Natural killer cell treated with Interleukin-12 subunit alpha and Interleukin-12 subunit beta and Interleukin-15 and Interleukin-18, amount 100 ng/mL, for 72 hours (primary cell): ENCODE data around the gene MS4A14. TPM values are rescaled to one million over a fixed set of nuclear protein-coding genes. Genes with fewer than 3 reads are reported as not detected.
"Not testable (repeated sequence)": the region's sequence is repeated elsewhere in the genome, so short reads cannot be mapped to it uniquely, and the experiment has no call there.

Experiments
- ATAC-seq, 2 donors: fragments of 150-1000 bp; cut with Tn5 transposase in 1 of 2; sonication (Bioruptor Pico), chemical (Tn5 transposase) in 1 of 2; 2 replicates each; pipeline ENCODE4 v1.10.0; 2021
- DNase-seq: peaks from one replicate; pipeline ENCODE4 v3.0.0; 2022; ENCODE audit warnings: low spot score
- H3K27ac Mint-ChIP-seq, 2 donors: 1 replicate in 1 of 2; 2 replicates in 1 of 2; pipeline ENCODE4 v1.8.0; 2022; ENCODE audit warnings: mixed read lengths in 2 of 2, mild to moderate bottlenecking in 1 of 2, moderate library complexity in 1 of 2
- H3K27me3 Mint-ChIP-seq, 2 donors: 1 replicate in 1 of 2; 2 replicates in 1 of 2; pipeline ENCODE4 v1.8.0; 2022; ENCODE audit warnings: mixed read lengths in 2 of 2
- H3K36me3 Mint-ChIP-seq: one replicate; pipeline ENCODE4 v1.8.0; 2022; ENCODE audit warnings: mixed read lengths
- H3K4me1 Mint-ChIP-seq, 2 donors: 1 replicate in 1 of 2; 2 replicates in 1 of 2; pipeline ENCODE4 v1.8.0; 2022; ENCODE audit warnings: low read depth in 2 of 2, mixed read lengths in 2 of 2, mild to moderate bottlenecking in 1 of 2
- H3K4me3 Mint-ChIP-seq: one replicate; pipeline ENCODE4 v1.8.0; 2022; ENCODE audit warnings: mixed read lengths
- H3K9me3 Mint-ChIP-seq: 2 replicates; pipeline ENCODE4 v1.8.0; 2022; ENCODE audit warnings: mixed read lengths
- total RNA-seq, 2 donors: library from RNA; stranded (reverse); gene quantifications; one replicate each; pipeline ENCODE4 v1.2.3, GENCODE V29; 2022

The MS4A14 gene
- total RNA-seq = under 1 TPM; 0.11 to 0.14 TPM

- Mint-ChIP-seq H3K9me3 (no peaks in the 10 kb centered on the region), H3K4me1 (peaks cover 0 to 3% of the 10 kb centered on the region in 2 donors), H3K27ac (peak within 1 kb of the TSS in 1 of 2 donors; percentile 65), H3K36me3 (no peaks in the 10 kb centered on the region), H3K27me3 (peaks cover 2 to 15% of the 10 kb centered on the region in 2 donors), H3K4me3 (no peak within 1 kb of the TSS)
- ATAC-seq (no peak), DNase-seq (no peak)
Observed at GRCh38 chr11:60396382-60396781, at the start of gene MS4A14. MS4A14 (plus strand) TSS chr11:60396459; CDS start chr11:60396579, 120 bp downstream.

- H3K9me3 Mint-ChIP-seq = no peaks in the 10 kb centered on the region
- no peak overlapping the region for H3K27ac Mint-ChIP-seq
- DNase-seq (no peak), ATAC-seq (no peak)
- peaks cover 17 to 32% of the 10 kb centered on the region in 2 donors for H3K27me3 Mint-ChIP-seq
- no peaks in the 10 kb centered on the region for H3K4me1 Mint-ChIP-seq
- H3K36me3 Mint-ChIP-seq = no peaks in the 10 kb centered on the region
- no peak overlapping the region for H3K4me3 Mint-ChIP-seq
Observed at GRCh38 chr11:60347084-60347797, 49.0 kb upstream of the MS4A14 start.

GRCh38 chr11:60348116-60348515 lies 48.1 kb upstream of the MS4A14 start:
- Mint-ChIP-seq H3K9me3 (no peaks in the 10 kb centered on the region), H3K36me3 (no peaks in the 10 kb centered on the region), H3K27ac (no peak overlapping the region), H3K4me1 (no peaks in the 10 kb centered on the region), H3K27me3 (peaks cover 17 to 34% of the 10 kb centered on the region in 2 donors), H3K4me3 (no peak overlapping the region)
- DNase-seq (no peak), ATAC-seq (no peak)

- Mint-ChIP-seq H3K36me3 (no peaks in the 10 kb centered on the region), H3K4me3 (no peak overlapping the region), H3K9me3 (no peaks in the 10 kb centered on the region), H3K27ac (no peak overlapping the region), H3K4me1 (no peaks in the 10 kb centered on the region), H3K27me3 (peaks cover 16 to 41% of the 10 kb centered on the region in 2 donors)
- ATAC-seq (no peak), DNase-seq (no peak)
Observed at GRCh38 chr11:60349990-60350389, 46.3 kb upstream of the MS4A14 start.

- Mint-ChIP-seq H3K36me3 (no peaks in the 10 kb centered on the region), H3K27ac (no peak overlapping the region), H3K27me3 (peaks cover 10 to 27% of the 10 kb centered on the region in 2 donors), H3K4me3 (no peak overlapping the region), H3K4me1 (no peaks in the 10 kb centered on the region), H3K9me3 (no peaks in the 10 kb centered on the region)
- DNase-seq (no peak), ATAC-seq (no peak)
Observed at GRCh38 chr11:60357771-60358170, 38.5 kb upstream of the MS4A14 start.

GRCh38 chr11:60360621-60361020 lies 35.6 kb upstream of the MS4A14 start:
- Mint-ChIP-seq H3K36me3 (no peaks in the 10 kb centered on the region), H3K9me3 (no peaks in the 10 kb centered on the region), H3K27me3 (peaks cover 20 to 33% of the 10 kb centered on the region in 2 donors), H3K27ac (no peak overlapping the region), H3K4me3 (no peak overlapping the region), H3K4me1 (peaks cover 18 to 20% of the 10 kb centered on the region in 2 donors)
- ATAC-seq (no peak), DNase-seq (no peak)

GRCh38 chr11:60362241-60362640 lies 34.0 kb upstream of the MS4A14 start:
- Mint-ChIP-seq H3K27me3 (peaks cover 20 to 32% of the 10 kb centered on the region in 2 donors), H3K4me3 (no peak overlapping the region), H3K4me1 (peaks cover 18 to 20% of the 10 kb centered on the region in 2 donors), H3K27ac (no peak overlapping the region), H3K9me3 (no peaks in the 10 kb centered on the region), H3K36me3 (no peaks in the 10 kb centered on the region)
- DNase-seq (no peak), ATAC-seq (no peak)

- Mint-ChIP-seq H3K9me3 (no peaks in the 10 kb centered on the region), H3K27ac (peak overlapping the region; percentile 21 to 68), H3K4me3 (peak overlapping the region; percentile 54), H3K4me1 (peaks cover 18 to 27% of the 10 kb centered on the region in 2 donors), H3K27me3 (peaks cover 20 to 26% of the 10 kb centered on the region in 2 donors), H3K36me3 (peaks cover under 1% of the 10 kb centered on the region)
- DNase-seq = peak; percentile 75
- ATAC-seq = peak; percentile 52 to 56
Observed at GRCh38 chr11:60363542-60364470, 32.5 kb upstream of the MS4A14 start.

- DNase-seq, H3K9me3 Mint-ChIP-seq, H3K36me3 Mint-ChIP-seq, ATAC-seq, H3K4me3 Mint-ChIP-seq: not testable (repeated sequence)
- Mint-ChIP-seq H3K27me3 (peaks cover 23 to 46% of the 10 kb centered on the region in 2 donors), H3K4me1 (peaks cover 20 to 27% of the 10 kb centered on the region in 2 donors), H3K27ac (peak overlapping the region in 1 of 2 donors; percentile 78)
Observed at GRCh38 chr11:60366262-60366904, 29.9 kb upstream of the MS4A14 start.

GRCh38 chr11:60367009-60367408 lies 29.2 kb upstream of the MS4A14 start:
- H3K27me3 Mint-ChIP-seq = peaks cover 20 to 52% of the 10 kb centered on the region in 2 donors
- peaks cover 4% of the 10 kb centered on the region for H3K36me3 Mint-ChIP-seq
- H3K27ac Mint-ChIP-seq = peak overlapping the region; percentile 29 to 78
- no peaks in the 10 kb centered on the region for H3K9me3 Mint-ChIP-seq
- ATAC-seq (peak; percentile 74 to 84), DNase-seq (no peak)
- H3K4me3 Mint-ChIP-seq = peak overlapping the region; percentile 39
- H3K4me1 Mint-ChIP-seq = peaks cover 20 to 27% of the 10 kb centered on the region in 2 donors

GRCh38 chr11:60367896-60368295 lies 28.4 kb upstream of the MS4A14 start:
- DNase-seq (no peak), ATAC-seq (no peak)
- Mint-ChIP-seq H3K4me1 (peaks cover 20 to 27% of the 10 kb centered on the region in 2 donors), H3K27me3 (peaks cover 20 to 53% of the 10 kb centered on the region in 2 donors), H3K4me3 (no peak overlapping the region), H3K36me3 (peaks cover 4% of the 10 kb centered on the region), H3K27ac (peak overlapping the region; percentile 29 to 78), H3K9me3 (no peaks in the 10 kb centered on the region)

- peaks cover 4% of the 10 kb centered on the region for H3K36me3 Mint-ChIP-seq
- H3K9me3 Mint-ChIP-seq = no peaks in the 10 kb centered on the region
- H3K27ac Mint-ChIP-seq = peak overlapping the region in 1 of 2 donors; percentile 58
- no peak overlapping the region for H3K4me3 Mint-ChIP-seq
- DNase-seq (no peak), ATAC-seq (no peak)
- H3K4me1 Mint-ChIP-seq = peaks cover 2 to 7% of the 10 kb centered on the region in 2 donors
- peaks cover 7 to 39% of the 10 kb centered on the region in 2 donors for H3K27me3 Mint-ChIP-seq
Observed at GRCh38 chr11:60370252-60370810, 25.9 kb upstream of the MS4A14 start.

- no peak for DNase-seq
- Mint-ChIP-seq H3K27me3 (peaks cover 7 to 39% of the 10 kb centered on the region in 2 donors), H3K9me3 (no peaks in the 10 kb centered on the region), H3K4me3 (no peak overlapping the region), H3K4me1 (peaks cover 2 to 6% of the 10 kb centered on the region in 2 donors), H3K36me3 (peaks cover 4% of the 10 kb centered on the region), H3K27ac (no peak overlapping the region)
- no peak for ATAC-seq
Observed at GRCh38 chr11:60370811-60371298, 25.4 kb upstream of the MS4A14 start.
